HG03025 (cell line): ENCODE results near the gene CCER1.
"Not testable (repeated sequence)": the region's sequence is repeated elsewhere in the genome, so short reads cannot be mapped to it uniquely, and the experiment has no call there.

ENCODE experiments used
- ATAC-seq: cut with Tn5 transposase; IDR thresholded peaks from one replicate; pipeline ENCODE4 v1.9.1; 2021; ENCODE audit warnings: mild to moderate bottlenecking, moderate library complexity; ENCODE audit not compliant: unreplicated experiment, low FRiP score

The CCER1 gene, protein sequence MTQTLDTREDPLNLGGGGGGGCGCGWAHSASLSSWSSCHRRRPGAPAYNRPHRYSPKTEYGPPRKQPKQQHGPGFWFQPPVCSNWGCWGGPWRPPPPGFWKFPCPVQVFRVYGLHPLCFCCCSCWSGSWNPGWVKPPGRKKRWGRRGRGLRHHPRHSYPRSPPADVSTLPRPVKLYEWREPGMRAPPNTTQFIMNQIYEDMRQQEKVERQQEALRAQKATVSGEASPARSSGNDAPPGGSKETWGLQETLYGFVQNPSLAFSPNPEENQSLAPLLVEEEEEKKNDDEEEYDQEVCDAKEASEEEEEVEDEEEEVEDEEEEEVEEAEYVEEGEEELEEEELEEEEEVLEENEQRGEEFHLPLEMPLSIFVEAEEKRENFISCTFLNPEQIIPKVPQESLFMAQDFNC

DNA sequence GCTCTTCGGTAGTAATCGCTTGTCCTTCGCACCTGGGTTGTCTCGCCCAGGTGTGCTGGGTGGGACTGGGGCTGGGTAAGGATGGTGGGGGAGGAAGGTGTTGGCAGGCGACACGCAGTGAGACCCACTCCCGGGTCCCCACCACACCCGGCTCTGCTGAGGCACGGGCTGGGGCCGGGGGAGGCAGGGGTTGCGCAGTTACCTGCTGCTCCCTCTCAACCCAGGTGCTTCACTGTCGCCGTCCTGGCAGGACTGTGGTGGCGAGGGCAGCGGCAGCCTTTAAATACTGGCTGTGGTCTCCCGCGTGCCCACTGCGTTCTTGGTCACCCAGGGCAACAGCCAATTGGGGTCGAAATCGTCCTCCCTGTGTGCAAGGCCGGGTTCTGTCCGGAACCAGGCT lies at the start of gene CCER1:
Gene CCER1, minus strand, starts transcription at position 256 of the 400 bp plus-strand sequence. CDS start 434 bp downstream, outside the sequence.
- ATAC-seq, result no peak

DNA sequence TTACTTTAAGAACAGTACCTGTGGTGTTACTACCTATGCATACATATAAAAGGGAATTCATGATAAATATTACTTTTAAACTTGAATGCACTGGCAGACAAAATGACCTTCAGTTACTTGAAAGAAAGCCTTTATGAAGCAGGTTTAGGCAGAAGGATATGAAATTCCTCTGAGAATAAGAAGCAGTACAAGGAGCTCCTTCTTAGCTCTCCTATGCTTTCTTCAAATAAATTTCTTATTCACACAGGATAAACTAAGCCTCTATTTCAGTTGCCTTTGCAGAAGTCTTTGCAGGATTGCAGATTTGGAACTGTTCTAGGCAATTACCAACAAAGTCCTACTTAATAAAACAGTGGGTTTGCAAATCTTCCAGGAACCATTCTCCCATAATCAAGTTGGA lies 48.8 kb upstream of the CCER1 start:
- no peak for ATAC-seq

DNA sequence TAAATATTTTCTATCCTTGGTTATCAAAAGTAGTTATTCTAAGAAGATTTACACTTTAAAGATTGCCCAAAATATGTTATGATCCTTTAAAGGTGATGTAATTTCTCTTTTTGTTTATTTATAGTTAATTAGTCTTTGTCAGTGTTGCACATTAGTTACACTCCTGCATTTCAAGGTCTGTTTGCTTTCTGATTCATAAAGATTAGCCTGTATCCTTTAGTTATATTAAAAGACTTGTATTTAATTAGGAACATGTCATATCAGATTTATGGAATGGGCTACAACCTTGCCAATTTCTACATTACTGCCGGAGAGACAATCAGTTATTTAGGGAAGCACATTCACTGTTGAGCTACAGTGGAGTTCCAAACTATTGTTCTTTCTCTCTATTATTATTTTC lies 46.3 kb upstream of the CCER1 start:
- no peak for ATAC-seq

DNA sequence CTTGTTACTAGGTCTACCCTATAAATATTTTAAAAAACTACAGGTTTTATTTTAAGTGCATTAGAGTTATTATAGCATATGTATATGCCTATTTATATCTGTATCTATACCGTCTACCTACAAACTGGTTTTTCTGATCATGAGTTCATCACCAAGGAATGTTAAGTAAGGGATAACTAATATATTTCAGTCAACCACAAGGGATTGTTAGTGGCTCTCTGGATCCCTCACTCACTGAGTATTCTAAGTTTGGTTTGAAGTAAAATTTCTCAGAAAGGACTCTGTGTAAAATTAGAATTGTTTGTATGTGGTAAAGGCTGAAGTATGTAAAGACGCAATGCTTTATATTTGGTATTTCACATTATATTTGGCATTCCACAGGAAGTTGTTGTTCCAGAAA lies 45.0 kb upstream of the CCER1 start:
- ATAC-seq, result no peak

GRCh38 chr12:90999527-90999926 lies 44.6 kb upstream of the CCER1 start:
- ATAC-seq, result no peak

GRCh38 chr12:90995010-90995409 lies 40.0 kb upstream of the CCER1 start:
- ATAC-seq, result no peak

DNA sequence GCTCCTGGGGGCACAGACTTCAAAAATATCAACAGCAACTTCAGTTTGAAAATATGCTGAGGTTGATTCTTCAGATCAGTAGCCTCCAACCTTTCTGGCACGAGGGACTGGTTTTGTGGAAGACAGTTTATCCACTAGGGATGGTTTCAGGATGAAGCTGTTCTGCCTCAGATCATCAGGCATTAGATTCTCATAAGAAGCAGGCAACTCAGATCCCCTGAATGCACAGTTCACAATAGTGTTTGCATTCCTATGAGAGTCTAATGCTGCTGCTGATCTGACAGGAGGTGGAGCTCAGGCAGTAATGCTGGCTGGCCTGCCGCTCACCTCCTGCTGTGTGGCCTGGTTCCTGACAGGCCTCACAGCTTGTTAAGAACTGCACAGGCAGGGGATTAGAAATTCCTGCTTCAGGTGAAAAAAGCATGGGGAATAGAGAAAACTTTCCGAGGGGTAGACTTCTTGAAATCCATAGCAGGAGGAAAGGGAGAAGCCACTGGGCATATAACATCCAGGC lies 37.0 kb upstream of the CCER1 start:
- ATAC-seq, result no peak

- no peak for ATAC-seq
These were observed 35.6 kb upstream of the CCER1 start for GRCh38 chr12:90990611-90991010.

DNA sequence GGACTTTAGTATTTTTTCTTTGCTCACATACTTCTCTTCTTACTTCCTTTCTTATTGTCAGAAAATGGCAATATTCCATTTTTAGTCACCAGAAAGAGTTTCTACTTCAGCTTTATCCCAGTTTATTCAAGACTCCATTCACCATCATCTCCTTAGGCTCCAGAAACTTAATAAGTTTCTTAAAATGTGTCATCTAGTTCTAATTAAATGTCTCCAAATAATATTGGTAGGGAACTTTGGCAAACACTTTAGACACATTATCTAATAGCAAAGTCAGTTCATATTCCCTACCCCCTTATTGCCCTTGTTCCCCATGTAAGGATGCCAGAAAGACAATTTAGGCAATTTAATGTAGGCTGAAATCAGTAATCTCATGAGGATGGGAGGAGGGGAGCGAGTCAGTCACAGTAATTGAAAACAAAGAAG lies 34.7 kb upstream of the CCER1 start:
- no peak for ATAC-seq

- ATAC-seq, result no peak
These were observed 32.5 kb upstream of the CCER1 start for GRCh38 chr12:90987520-90987919.

DNA sequence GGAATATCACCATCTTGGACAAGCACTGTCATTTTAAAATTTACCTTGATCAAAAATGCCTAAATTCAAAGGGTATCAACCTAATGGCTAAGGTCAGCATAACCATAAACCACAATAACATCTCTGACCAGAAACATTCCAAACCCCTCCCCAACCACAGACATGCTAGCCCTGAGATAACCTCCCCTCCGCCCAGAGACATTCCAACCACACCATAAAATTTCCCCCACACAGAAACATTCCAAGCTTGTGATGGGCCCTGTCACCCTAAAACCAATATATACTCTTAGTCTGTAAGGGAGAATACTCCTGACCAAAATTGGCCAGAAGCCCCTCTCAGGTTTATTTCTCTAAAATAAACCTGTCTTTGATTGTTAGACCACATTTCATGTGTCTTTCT lies 32.1 kb upstream of the CCER1 start:
- no peak for ATAC-seq

DNA sequence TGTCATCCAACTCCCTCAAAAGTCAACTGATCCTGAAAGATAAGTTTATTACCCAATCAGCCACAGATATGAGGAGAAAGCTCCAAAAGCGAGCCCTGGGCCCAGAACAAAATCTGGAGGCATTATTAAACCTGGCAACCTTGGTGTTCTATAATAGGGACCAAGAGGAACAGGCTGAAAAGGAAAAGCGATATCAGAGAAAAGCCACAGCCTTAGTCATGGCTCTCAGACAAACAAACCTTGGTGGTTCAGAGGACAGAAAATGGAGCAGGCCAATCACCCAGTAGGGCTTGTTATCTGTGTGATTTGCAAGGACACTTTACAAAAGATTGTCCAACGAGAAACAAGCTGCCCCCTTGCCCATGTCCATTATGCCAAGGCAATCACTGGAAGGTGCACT lies 30.4 kb upstream of the CCER1 start:
- not testable (repeated sequence) for ATAC-seq

- no peak for ATAC-seq
These were observed 29.1 kb upstream of the CCER1 start for GRCh38 chr12:90984114-90984513.

DNA sequence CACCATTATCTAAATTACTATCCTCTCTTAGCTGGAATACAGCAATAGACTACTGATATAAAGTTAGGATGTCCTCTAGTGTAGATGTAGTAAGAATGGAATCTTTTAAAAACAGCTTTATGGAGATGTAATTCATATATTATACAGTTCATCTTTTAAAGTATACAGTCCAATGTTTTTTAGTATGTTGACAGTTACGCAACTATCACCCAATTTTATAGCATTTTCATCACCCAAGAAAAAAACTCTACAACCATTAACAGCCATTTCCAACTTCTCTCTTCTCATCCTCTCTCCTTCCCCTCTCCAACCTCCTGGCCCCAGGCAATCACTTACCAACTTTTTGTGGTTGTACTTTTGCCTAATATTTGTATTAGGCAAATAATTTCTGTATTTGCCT lies 27.2 kb upstream of the CCER1 start:
- no peak for ATAC-seq

- ATAC-seq, result no peak
These were observed 25.0 kb upstream of the CCER1 start for GRCh38 chr12:90979951-90980350.

- ATAC-seq, result no peak
These were observed 24.0 kb upstream of the CCER1 start for GRCh38 chr12:90979019-90979418.

- no peak for ATAC-seq
These were observed 23.3 kb upstream of the CCER1 start for GRCh38 chr12:90978117-90978770.

DNA sequence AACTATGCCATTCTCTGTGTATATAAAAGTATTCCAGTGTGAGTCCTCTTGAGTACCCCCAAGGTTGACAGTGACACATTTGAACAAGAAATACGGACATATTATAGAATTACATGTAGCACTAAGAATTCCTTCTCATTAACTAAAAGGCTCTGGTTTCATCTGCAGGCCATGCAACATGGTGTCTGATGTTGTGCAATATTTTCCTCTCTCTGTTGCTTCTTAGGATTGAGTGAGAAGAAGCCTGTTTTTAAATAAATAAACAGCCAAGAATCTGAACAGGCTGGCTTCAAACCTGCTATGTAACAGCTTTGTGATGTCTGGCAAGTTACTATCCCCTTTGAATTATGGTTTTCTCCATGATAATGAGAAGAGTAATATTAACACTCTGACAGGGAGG lies 22.2 kb upstream of the CCER1 start:
- ATAC-seq, result no peak

DNA sequence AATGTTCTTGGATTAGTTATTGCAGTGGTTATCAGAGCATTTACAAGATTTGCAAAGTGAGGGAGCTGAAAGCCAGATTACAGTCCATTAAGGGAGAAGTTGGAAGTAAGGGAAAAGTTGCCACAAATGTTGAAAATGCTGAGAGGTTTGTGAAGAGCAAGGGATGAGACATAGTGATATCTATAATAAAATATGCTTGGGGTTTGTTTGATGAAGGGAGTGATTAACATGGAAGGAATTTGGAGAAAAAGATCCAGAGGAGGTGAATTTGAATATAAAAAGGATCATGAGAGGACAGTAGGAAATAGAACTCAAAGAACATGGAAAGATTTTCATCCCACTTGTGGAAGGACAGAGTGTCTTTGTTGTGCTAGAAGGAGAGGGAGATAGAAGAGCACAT lies 19.3 kb upstream of the CCER1 start:
- no peak for ATAC-seq

- ATAC-seq, result no peak
These were observed 17.2 kb upstream of the CCER1 start for GRCh38 chr12:90972226-90972625.

- ATAC-seq, result no peak
These were observed 15.9 kb upstream of the CCER1 start for GRCh38 chr12:90970911-90971310.

DNA sequence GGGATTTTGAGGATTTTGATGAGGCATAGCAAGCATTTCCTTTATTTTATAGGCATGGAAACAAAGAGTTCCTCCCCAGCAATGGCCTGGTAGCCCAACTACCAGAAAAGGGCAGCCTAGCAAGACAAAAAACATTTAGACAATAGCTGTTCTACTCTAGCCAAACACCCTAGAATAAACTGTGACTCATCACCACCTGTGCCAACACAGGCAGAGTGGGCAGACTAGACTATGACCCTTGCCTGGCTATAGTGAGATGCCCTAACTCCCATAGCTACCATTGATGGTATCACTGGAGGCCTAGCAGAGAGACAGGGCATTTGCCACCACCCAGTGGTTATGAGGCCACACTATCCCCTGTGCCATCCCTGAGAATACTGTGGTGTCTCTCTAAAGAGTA lies 15.5 kb upstream of the CCER1 start:
- ATAC-seq, result no peak
